NK-92 treated with Interleukin-12 subunit alpha and Interleukin-12 subunit beta, amount 100 ng/mL, for 24 hours (cell line): Measurements from ENCODE around the gene FBXO48.
A peak's percentile ranks its signal among the peaks of the same experiment; 100 is the strongest.

Experiments
- DNase-seq: peaks from one replicate; lab custom pipeline; 2025; lab: John Stamatoyannopoulos, UW

FBXO48 gene

DNA sequence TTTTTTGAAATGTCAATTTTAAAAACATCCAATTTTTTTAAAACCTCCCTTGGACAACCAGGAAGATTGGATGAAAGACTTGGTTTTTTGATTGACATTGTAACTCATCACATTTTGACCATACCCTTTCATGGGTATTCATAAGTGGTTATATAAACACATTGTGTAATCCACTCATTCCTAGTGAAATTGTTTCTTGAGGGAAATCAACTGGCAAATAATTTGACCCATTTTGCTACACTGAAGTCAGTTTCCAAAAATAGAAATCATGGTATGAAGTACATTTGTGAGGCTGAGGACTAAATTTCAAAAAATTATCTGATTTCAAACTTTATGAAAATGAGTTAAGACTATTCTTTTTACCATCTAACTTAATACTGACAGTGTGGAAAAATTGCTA, 31.5 kb downstream of the FBXO48 start:
- DNase-seq: no peak

GRCh38 chr2:68434981-68435380, 32.1 kb downstream of the FBXO48 start:
- DNase-seq: no peak

DNA sequence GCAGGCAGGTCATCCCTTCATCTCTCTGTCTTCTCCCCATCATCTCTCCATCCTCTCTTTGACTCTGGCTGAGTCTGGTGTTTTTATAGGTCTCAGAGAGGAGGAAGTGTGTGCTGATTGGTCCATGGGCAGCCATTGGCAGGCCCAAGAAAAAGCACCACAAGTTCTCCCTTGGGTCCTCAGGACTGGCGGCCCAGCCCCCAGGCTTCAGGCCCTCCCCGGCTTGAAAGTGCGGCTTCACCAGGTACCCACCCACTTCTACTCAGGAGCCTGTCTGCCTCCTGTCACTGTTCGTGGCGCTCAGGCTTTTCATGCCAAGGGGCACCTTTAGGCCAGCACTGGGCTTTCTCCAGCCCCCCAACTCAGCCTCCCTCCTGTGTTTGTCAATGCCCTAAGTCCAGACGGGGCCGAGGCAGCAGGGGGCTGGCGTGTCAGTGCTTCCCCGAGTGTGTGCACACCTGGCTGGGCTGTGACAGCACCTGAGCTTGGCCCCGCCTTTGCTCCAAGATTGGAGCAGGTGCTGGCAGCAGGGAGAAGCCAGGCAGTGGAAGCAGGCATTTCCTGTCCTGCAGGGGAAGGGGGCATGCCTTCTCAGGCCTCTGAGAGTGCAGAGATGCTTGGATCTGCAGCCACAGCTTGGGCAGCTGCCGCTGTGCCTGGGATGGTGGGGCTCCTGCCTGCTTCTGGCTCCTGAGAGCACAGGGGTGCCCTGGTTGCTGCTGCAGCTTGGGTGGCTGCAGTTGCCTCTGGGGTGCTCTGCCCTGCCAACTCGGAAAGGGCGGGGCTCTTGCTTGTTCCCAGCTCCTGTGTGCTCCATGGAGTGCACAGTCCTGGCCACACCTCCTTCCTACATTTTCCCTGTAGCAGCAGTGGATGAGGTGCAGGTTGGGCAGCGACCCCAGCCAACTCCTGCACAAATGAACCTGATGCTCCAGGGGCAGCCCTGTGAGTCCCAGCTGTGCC, 34.1 kb downstream of the FBXO48 start:
- DNase-seq: no peak

GRCh38 chr2:68431316-68431972, 35.6 kb downstream of the FBXO48 start:
- DNase-seq: no peak

DNA sequence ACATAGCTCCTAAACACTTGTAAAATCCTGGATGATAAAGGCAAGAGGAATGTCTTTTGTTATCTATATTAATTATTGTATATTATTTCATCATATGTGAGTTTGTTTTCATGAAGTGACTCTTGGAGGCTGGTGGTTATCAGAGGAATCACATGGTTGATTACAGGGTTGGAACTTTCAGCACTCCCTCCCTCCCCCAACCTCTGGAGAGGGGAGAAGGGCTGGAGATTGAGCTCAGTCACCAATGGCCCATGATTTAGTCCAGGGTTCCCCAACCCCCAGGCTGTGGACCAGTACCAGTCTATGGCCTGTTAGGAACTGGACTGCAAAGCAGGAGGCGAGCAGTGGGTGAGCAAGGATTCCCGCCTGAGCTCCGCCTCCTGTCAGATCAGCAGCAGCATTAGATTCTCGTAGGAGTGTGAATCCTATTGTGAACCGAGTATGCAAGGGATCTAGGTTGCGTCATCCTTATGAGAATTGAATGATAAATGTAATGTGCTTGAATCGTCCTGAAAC, 37.7 kb downstream of the FBXO48 start:
- no peak for DNase-seq

DNA sequence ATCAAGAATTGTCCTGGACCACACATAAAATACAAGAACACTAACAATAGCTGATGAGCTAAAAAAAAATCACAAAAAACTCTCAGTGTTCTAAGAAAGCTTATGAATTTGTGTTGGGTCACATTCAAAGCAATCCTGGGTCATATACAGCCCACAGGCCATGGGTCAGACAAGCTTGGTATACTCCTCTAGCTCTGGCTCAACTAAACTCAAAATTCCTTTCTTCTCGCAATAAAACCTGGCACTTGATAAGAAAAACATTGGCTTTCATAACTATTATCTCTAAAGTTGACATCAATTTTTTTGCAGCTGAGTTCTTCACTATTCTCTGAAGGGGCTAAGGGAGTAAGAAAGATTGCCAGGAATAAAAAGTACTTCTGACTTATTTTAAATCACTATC, 38.3 kb downstream of the FBXO48 start:
- no peak for DNase-seq

- DNase-seq: no peak
These were observed 39.0 kb downstream of the FBXO48 start for GRCh38 chr2:68428126-68428525.

- DNase-seq: peak; percentile 50
These were observed 40.1 kb downstream of the FBXO48 start for GRCh38 chr2:68426848-68427579.

DNA sequence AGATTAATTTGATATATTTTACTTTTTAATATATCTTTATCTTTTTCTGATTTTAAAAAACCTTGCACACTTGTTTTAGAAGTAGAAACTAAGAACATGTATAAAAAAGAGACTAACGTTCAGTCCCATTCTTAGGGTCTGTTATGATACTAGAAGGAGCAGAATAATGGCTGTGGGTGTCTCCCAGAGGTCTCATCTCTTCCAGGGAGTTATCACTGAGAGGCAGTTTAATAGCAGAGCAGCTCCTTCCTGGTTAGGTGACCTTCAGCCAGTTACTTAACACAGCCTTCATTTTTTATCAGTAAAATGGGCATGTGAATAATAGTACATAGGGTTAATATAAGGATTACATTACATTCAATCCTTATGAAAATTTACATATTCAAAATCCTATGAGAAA, 40.6 kb downstream of the FBXO48 start:
- no peak for DNase-seq

DNA sequence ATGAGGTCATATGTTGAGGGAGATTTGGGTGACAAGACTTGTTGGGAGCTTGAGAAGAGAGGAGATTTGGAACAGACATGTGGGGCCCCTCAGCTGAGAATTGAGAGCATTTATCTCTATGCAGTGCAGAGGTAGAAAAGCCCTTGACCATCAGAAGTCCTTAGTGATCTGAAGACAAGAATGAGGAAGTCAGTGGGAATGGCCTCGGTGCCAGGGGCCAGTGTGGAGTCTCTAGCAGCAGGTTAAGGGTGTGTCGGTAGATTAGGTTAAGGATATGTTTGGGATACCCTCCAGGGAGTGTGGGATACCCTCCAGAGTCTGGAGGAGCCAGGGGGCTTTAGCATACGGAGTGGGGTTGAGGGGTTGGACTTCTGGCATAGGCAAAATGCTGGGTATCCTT, 41.6 kb downstream of the FBXO48 start:
- DNase-seq: no peak

- no peak for DNase-seq
These were observed 43.0 kb downstream of the FBXO48 start for GRCh38 chr2:68423966-68424650.

- DNase-seq: peak; percentile 26
These were observed 46.7 kb downstream of the FBXO48 start for GRCh38 chr2:68420254-68420910.

- DNase-seq: no peak
These were observed 48.2 kb downstream of the FBXO48 start for GRCh38 chr2:68418855-68419254.

DNA sequence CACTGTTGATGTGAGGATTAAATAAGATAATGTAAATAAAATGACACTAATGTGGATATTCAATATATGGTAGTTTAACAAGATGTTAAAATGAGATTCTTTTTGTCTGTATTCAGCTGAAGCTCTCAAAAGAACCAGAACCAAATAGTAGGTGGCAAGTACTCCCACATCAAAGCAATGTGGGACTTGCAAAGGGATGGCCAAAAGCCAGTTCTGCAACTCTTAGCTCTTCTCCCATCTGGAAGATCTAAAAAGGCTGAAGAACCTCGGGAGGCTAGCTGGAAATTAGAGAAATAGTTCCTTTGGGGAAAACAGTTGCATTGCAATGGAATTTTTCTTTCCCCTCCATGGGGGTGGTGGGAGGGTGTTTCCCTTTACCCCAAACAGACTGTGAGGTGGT, 48.7 kb downstream of the FBXO48 start:
- DNase-seq: no peak

DNA sequence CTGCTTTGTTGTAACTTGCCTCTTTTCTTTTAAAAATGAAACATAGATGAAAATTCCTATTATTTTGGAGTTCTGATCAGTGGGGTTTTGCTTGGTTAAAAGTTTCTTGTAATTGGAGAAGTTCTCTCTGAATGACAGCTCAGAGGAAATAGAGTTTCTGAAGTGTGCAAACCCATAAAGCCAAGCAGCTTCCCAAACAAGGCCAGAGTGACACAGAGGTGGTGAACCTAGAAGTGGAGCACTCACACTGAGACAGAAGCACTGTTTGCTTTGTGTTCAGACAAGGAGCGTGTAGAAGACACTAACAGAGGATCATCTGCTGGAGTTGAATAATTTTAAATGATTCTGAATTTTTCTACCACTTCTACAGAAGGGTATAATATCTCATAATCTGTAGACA, 49.2 kb downstream of the FBXO48 start:
- DNase-seq: no peak

- DNase-seq: no peak
These were observed 50.9 kb downstream of the FBXO48 start for GRCh38 chr2:68416081-68416675.

DNA sequence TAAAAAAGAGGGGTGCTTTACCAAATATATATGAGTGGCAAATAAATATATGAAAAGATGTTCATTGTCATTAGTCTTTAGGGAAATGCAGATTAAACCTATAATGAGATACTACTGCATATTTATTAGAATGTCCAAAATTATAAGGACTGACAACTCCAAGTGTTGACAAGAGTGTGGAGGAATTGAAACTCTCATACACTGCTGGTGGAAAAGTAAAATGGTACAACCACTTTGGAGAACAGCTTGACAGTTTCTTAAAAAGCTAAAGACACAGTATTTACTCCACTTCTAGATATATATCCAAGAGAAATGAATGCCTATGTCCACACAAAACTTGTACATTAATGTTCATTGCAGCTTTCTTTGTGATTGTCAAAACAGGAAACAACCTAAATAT, 51.6 kb downstream of the FBXO48 start:
- no peak for DNase-seq

DNA sequence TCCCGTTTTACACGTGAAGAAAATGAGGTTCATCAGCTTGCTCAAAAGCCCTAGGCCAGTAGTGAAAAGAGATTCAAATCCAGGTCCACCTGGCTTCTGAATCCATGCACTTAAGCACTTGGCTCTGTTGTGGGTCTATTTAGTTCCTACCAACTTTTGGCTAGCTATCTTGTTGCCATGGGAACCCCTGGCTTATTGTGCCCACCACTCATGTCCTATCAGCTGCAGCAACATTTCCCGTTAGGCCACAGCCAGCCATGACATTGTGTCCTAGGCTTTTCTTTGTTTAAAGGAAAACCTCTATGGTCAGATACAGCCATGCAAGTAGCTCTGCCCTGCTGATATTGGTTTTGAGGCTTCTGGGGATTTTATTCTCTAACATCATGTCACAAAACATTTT, 52.2 kb downstream of the FBXO48 start:
- no peak for DNase-seq

GRCh38 chr2:68414452-68414851, 52.6 kb downstream of the FBXO48 start:
- DNase-seq: no peak

- no peak for DNase-seq
These were observed 53.6 kb downstream of the FBXO48 start for GRCh38 chr2:68413466-68413865.
